ENCODE measurements around the gene EPS8.

GRCh38 chr12:15712823-15713660, 76.1 kb downstream of the EPS8 start:
- TF ChIP-seq EP300 (IDR thresholded peaks at IDR 0.05) (no peak), CTCF (IDR thresholded peaks at IDR 0.05) (no peak), POLR2A (IDR thresholded peaks at IDR 0.05) (no peak)

Measured in gastroesophageal sphincter (tissue), 3 donors.